ENCODE measurements around the gene LRRC27.

The LRRC27 gene

GRCh38 chr10:132301371-132302330, 30.3 kb upstream of the LRRC27 start:
- Histone ChIP-seq H3K27me3 (no peaks in the 10 kb centered on the region), H3K4me3 (ENCODE audit: low read depth, low read length) (no peak overlapping the region), H3K4me1 (no peaks in the 10 kb centered on the region), H3K36me3 (no peaks in the 10 kb centered on the region), H3K9me3 (no peaks in the 10 kb centered on the region)
- TF ChIP-seq CTCF (IDR thresholded peaks at IDR 0.05; ENCODE audit: low read depth, low read length): no peak
- DNase-seq: no peak

GRCh38 chr10:132302421-132303310, 29.3 kb upstream of the LRRC27 start:
- TF ChIP-seq CTCF (IDR thresholded peaks at IDR 0.05; ENCODE audit: low read depth, low read length): no peak
- DNase-seq: no peak
- no peak overlapping the region for H3K4me3 ChIP-seq (ENCODE audit: low read depth, low read length)
- no peaks in the 10 kb centered on the region for H3K4me1 ChIP-seq
- peaks cover 5% of the 10 kb centered on the region for H3K27me3 ChIP-seq
- H3K9me3 ChIP-seq: no peaks in the 10 kb centered on the region
- no peaks in the 10 kb centered on the region for H3K36me3 ChIP-seq

- H3K4me3 ChIP-seq (ENCODE audit: low read depth, low read length): no peak overlapping the region
- DNase-seq: no peak
- H3K27me3 ChIP-seq: peaks cover 5% of the 10 kb centered on the region
Observed at GRCh38 chr10:132303361-132304115, 28.5 kb upstream of the LRRC27 start.

GRCh38 chr10:132304756-132305509, 27.1 kb upstream of the LRRC27 start:
- no peak overlapping the region for H3K4me3 ChIP-seq (ENCODE audit: low read depth, low read length)
- H3K27me3 ChIP-seq: peaks cover 5% of the 10 kb centered on the region
- DNase-seq: no peak
- no peak for TF ChIP-seq CTCF (IDR thresholded peaks at IDR 0.05; ENCODE audit: low read depth, low read length)
- H3K36me3 ChIP-seq: no peaks in the 10 kb centered on the region
- H3K9me3 ChIP-seq: no peaks in the 10 kb centered on the region
- no peaks in the 10 kb centered on the region for H3K4me1 ChIP-seq

More at GRCh38 chr10:132303361-132304115, 28.5 kb upstream of the LRRC27 start:
- no peaks in the 10 kb centered on the region for H3K4me1 ChIP-seq
- H3K36me3 ChIP-seq: no peaks in the 10 kb centered on the region
- TF ChIP-seq CTCF (IDR thresholded peaks at IDR 0.05; ENCODE audit: low read depth, low read length): no peak
- H3K9me3 ChIP-seq: no peaks in the 10 kb centered on the region

GRCh38 chr10:132305654-132306342, 26.2 kb upstream of the LRRC27 start:
- DNase-seq: no peak
- TF ChIP-seq CTCF (IDR thresholded peaks at IDR 0.05; ENCODE audit: low read depth, low read length): no peak
- no peaks in the 10 kb centered on the region for H3K9me3 ChIP-seq
- no peak overlapping the region for H3K4me3 ChIP-seq (ENCODE audit: low read depth, low read length)
- peaks cover 5% of the 10 kb centered on the region for H3K27me3 ChIP-seq
- no peaks in the 10 kb centered on the region for H3K4me1 ChIP-seq
- H3K36me3 ChIP-seq: no peaks in the 10 kb centered on the region

All from BE2C (cell line).